HepG2 (cell line): ENCODE measurements around the gene IL4I1. TPM values are rescaled to one million over a fixed set of nuclear protein-coding genes. Genes with fewer than 3 reads are reported as not detected.

ENCODE experiments used
- ATAC-seq: fragments of 200-7000 bp; cut with Tn5 transposase; 3 replicates; pipeline ENCODE4 v1.9.1; 2020; ENCODE audit warnings: mild to moderate bottlenecking, moderate library complexity
- BruUV-seq: library from RNA; stranded (reverse); fragments of 400-500 nt; replicated peaks from 2 replicates; lab custom pipeline; 2021; lab: Mats Ljungman, UMichigan
- CTCF ChIA-PET: fragments of 300-600 bp; formaldehyde crosslinking; extraction: SDS; loops from one replicate; lab custom pipeline; 2021; ENCODE audit warnings: low total read pairs, inconsistent platforms, low intra/inter-chr PET ratio; lab: Yijun Ruan, JAX
- POLR2A ChIA-PET: fragments of 350-600 bp; sonication (Branson Sonifier 250); formaldehyde crosslinking; loops from one replicate; lab custom pipeline; 2020; ENCODE audit warnings: antibody characterized with exemption, inconsistent platforms; lab: Yijun Ruan, JAX
- DNase-seq: peaks from one replicate; pipeline ENCODE4 v3.0.0-alpha.2; 2015; ENCODE audit warnings: low spot score
- FAIRE-seq: peaks from 3 replicates; lab custom pipeline; 2011; peaks lifted over from hg19 to GRCh38; lab: Jason Lieb, UNC
- H2AFZ ChIP-seq: one replicate; pipeline ENCODE4 v1.6.1; 2011; ENCODE audit warnings: low read length, inconsistent platforms
- H3K27ac ChIP-seq: fragments of 300-600 bp; 3 replicates; pipeline ENCODE4 v1.8.0; 2011; ENCODE audit warnings: mixed run types, mild to moderate bottlenecking, mixed read lengths, low read length, inconsistent platforms; ENCODE audit not compliant: insufficient read depth; ENCODE audit errors: extremely low read length
- H3K27me3 ChIP-seq, 2 experiments: fragments of 200-600 bp in 1 of 2; 2 replicates in 1 of 2; 3 replicates in 1 of 2; pipeline versions ENCODE4 v1.6.0 to v1.8.0; 2011; ENCODE audit warnings: low read length in 2 of 2, mild to moderate bottlenecking in 2 of 2, moderate library complexity in 2 of 2, inconsistent platforms in 1 of 2; ENCODE audit not compliant: insufficient read depth in 2 of 2, control insufficient read depth in 1 of 2
- H3K36me3 ChIP-seq, 2 experiments: fragments of 200-600 bp in 1 of 2; replicated peaks in 1 of 2; 2 replicates in 1 of 2; 3 replicates in 1 of 2; pipeline versions ENCODE4 v1.5.1 to v1.8.0; 2011; ENCODE audit warnings: low read length in 2 of 2, inconsistent platforms in 1 of 2; ENCODE audit not compliant: insufficient read depth in 2 of 2, control insufficient read depth in 1 of 2
- H3K4me1 ChIP-seq: 2 replicates; pipeline ENCODE4 v1.5.1; 2012; ENCODE audit warnings: low read length, inconsistent platforms; ENCODE audit not compliant: insufficient read depth
- H3K4me2 ChIP-seq: 2 replicates; pipeline ENCODE4 v1.6.0; 2011; ENCODE audit warnings: low read depth, low read length, inconsistent platforms
- H3K4me3 ChIP-seq, 3 experiments: fragments of 200-600 bp in 1 of 3; sonication (generic), shearing (Covaris generic) in 1 of 3; replicated peaks in 1 of 3; 2 replicates each; pipeline ENCODE4 v1.5.1; 2011 to 2016; ENCODE audit warnings: low read length in 3 of 3, inconsistent platforms in 2 of 3, low read depth in 2 of 3, mild to moderate bottlenecking in 2 of 3, control low read depth in 1 of 3, mixed read lengths in 1 of 3; ENCODE audit not compliant: insufficient read depth in 1 of 3
- H3K79me2 ChIP-seq: one replicate; pipeline ENCODE4 v1.6.1; 2011; ENCODE audit warnings: low read length, inconsistent platforms; ENCODE audit not compliant: insufficient read depth
- H3K9ac ChIP-seq: 2 replicates; pipeline ENCODE4 v1.6.0; 2011; ENCODE audit warnings: mild to moderate bottlenecking, low read depth, low read length, inconsistent platforms; ENCODE audit not compliant: insufficient read depth
- H3K9me3 ChIP-seq: 2 replicates; pipeline ENCODE4 v1.5.1; 2012; ENCODE audit warnings: mild to moderate bottlenecking, low read length
- H4K20me1 ChIP-seq: 2 replicates; pipeline ENCODE4 v1.6.0; 2011; ENCODE audit warnings: inconsistent platforms, mild to moderate bottlenecking, low read length, moderate library complexity; ENCODE audit not compliant: insufficient read depth
- MXI1 ChIP-seq: IDR thresholded peaks from 3 replicates; pipeline ENCODE4 v1.6.1; 2012; ENCODE audit warnings: low read depth, low read length, inconsistent platforms, borderline replicate concordance
- ZNF207 ChIP-seq: fragments of 450-650 bp; IDR thresholded peaks from 2 replicates; pipeline ENCODE4 v1.6.1; 2016; ENCODE audit warnings: antibody characterized with exemption, borderline replicate concordance
- ZNF253 ChIP-seq: sonication (generic); formaldehyde crosslinking; IDR thresholded peaks from 2 replicates; pipeline ENCODE4 v1.8.0; 2022; ENCODE audit warnings: mild to moderate bottlenecking, missing genetic modification reagents, borderline replicate concordance
- ZNF451 ChIP-seq: sonication (generic); formaldehyde crosslinking; IDR thresholded peaks from 2 replicates; pipeline ENCODE4 v1.5.0; 2020; ENCODE audit warnings: mild to moderate bottlenecking, missing genetic modification reagents
- ZNF639 ChIP-seq: conservative IDR thresholded peaks from 2 replicates; pipeline ENCODE4 v1.6.1; 2018; ENCODE audit warnings: missing genetic modification reagents
- ZNF768 ChIP-seq: sonication (generic); formaldehyde crosslinking; IDR thresholded peaks from 2 replicates; pipeline ENCODE4 v1.4.0; 2020; ENCODE audit warnings: missing genetic modification reagents
- ZNF784 ChIP-seq: sonication (generic); formaldehyde crosslinking; IDR thresholded peaks from 2 replicates; pipeline ENCODE4 v1.5.1; 2020; ENCODE audit warnings: missing genetic modification reagents, mild to moderate bottlenecking, borderline replicate concordance
- WGBS: methylation state at CpG from one replicate; pipeline ENCODE4 v1.1.6; 2017; ENCODE audit warnings: low lambda C conversion rate; 5-methylcytosine and 5-hydroxymethylcytosine counted together
- in situ Hi-C: cut with HindIII; loops from 2 replicates; pipeline ENCODE4 v1.10.0; 2017; ENCODE audit warnings: low pct_unique_long_range_greater_than_20kb; ENCODE audit not compliant: extremely low pct_ligation_motif_present
- intact Hi-C: fragments of 100-400 bp; cut with micrococcal nuclease; formaldehyde crosslinking; loops from one replicate; pipeline ENCODE4 v1.10.0; 2022; ENCODE audit not compliant: unreplicated experiment
- polyA plus RNA-seq, 8 experiments: library from polyadenylated mRNA; depleted of rRNA in 3 of 8; stranded (reverse) in 7 of 8; unstranded in 1 of 8; fragments of >200 nt; fragmentation: Illumina TruSeq in 4 of 8; extraction: Trizol in 4 of 8; gene quantifications; 2 replicates each; pipeline versions ENCODE4 v1.2.1 to v1.2.3, GENCODE V29; 2011 to 2016; ENCODE audit warnings: low read depth in 4 of 8, missing spikeins in 1 of 8, mixed read lengths in 1 of 8; ENCODE audit not compliant: insufficient read depth in 1 of 8
- total RNA-seq, 5 experiments: library from RNA; depleted of rRNA; stranded (reverse); fragments of >200 nt; fragmentation: Illumina TruSeq; extraction: Trizol; gene quantifications; 2 replicates each; pipeline ENCODE4 v1.2.3, GENCODE V29; 2016; ENCODE audit warnings: low read depth in 1 of 5

Gene IL4I1
- total and polyA plus RNA-seq, 2 of the 13 experiments (the other 11 are each of a cell fraction or from before 2014, with no cell fraction given): not detected

GRCh38 chr19:49874503-49875157 is 22.1 kb downstream of the IL4I1 start:
- H3K9me3 ChIP-seq: no peaks in the 10 kb centered on the region
- 94% methylated on average over 11 of the region's 11 CpGs for WGBS
- no peaks in the 10 kb centered on the region; a peak in 1 of 5 replicates for H3K27me3 ChIP-seq
- in situ Hi-C loops (no loop called here), intact Hi-C loops (no loop called here)
- ATAC-seq (no peak), DNase-seq (no peak), FAIRE-seq (no peak)
- BruUV-seq: no TSS peak
- peak; percentile 97 for TF ChIP-seq ZNF768 (CRISPR knock-in tag)
- no peak for TF ChIP-seq ZNF207
- peaks cover 5% of the 10 kb centered on the region; the same call in 1 of the 2 replicates for H4K20me1 ChIP-seq
- CTCF ChIA-PET: no interaction called here
- peaks cover 38% of the 10 kb centered on the region for H3K79me2 ChIP-seq
- no peak overlapping the region for H2AFZ ChIP-seq
- peak overlapping the region; percentile 91 for H3K4me2 ChIP-seq
- peak overlapping the region; percentile 97 for H3K9ac ChIP-seq
- H3K27ac ChIP-seq: peak overlapping the region; percentile 14
- POLR2A ChIA-PET: interaction anchor here (3.3 kb wide), 1 partner anchor 7 kb away, joined by 21 read pairs; the partner anchor contains the start of gene PNKP
- H3K4me3 ChIP-seq: peak overlapping the region in 1 of 3 experiments; percentile 99; a peak in 1 of 6 replicates
- peaks cover 3 to 16% of the 10 kb centered on the region in 2 experiments for H3K36me3 ChIP-seq
- H3K4me1 ChIP-seq: peaks cover 36% of the 10 kb centered on the region

GRCh38 chr19:49873834-49874233 is 22.9 kb downstream of the IL4I1 start:
- Histone ChIP-seq H4K20me1 (peaks cover 5% of the 10 kb centered on the region; the same call in 1 of the 2 replicates), H3K79me2 (peaks cover 32% of the 10 kb centered on the region), H3K27ac (no peak overlapping the region), H3K9me3 (no peaks in the 10 kb centered on the region), H3K4me3 (no peak overlapping the region), H3K9ac (no peak overlapping the region; the same call in 1 of the 2 replicates), H3K27me3 (no peaks in the 10 kb centered on the region; a peak in 1 of 5 replicates), H3K4me1 (peaks cover 31% of the 10 kb centered on the region), H3K4me2 (no peak overlapping the region), H3K36me3 (peaks cover 0 to 8% of the 10 kb centered on the region in 2 experiments), H2AFZ (no peak overlapping the region)
- DNase-seq (no peak), FAIRE-seq (no peak), ATAC-seq (no peak)
- no TSS peak for BruUV-seq
- 93% methylated on average over 10 of the region's 10 CpGs for WGBS
- intact Hi-C loops: no loop called here
- ChIA-PET POLR2A (no interaction called here), CTCF (no interaction called here)
- in situ Hi-C loops: no loop called here
- no peak for TF ChIP-seq MXI1
- TF ChIP-seq ZNF451 (CRISPR knock-in tag): no peak
- TF ChIP-seq ZNF784 (CRISPR knock-in tag): no peak
- TF ChIP-seq ZNF639: no peak
- no peak for TF ChIP-seq ZNF253 (CRISPR knock-in tag)
